ENCODE data around the gene RABEP1.

DNA sequence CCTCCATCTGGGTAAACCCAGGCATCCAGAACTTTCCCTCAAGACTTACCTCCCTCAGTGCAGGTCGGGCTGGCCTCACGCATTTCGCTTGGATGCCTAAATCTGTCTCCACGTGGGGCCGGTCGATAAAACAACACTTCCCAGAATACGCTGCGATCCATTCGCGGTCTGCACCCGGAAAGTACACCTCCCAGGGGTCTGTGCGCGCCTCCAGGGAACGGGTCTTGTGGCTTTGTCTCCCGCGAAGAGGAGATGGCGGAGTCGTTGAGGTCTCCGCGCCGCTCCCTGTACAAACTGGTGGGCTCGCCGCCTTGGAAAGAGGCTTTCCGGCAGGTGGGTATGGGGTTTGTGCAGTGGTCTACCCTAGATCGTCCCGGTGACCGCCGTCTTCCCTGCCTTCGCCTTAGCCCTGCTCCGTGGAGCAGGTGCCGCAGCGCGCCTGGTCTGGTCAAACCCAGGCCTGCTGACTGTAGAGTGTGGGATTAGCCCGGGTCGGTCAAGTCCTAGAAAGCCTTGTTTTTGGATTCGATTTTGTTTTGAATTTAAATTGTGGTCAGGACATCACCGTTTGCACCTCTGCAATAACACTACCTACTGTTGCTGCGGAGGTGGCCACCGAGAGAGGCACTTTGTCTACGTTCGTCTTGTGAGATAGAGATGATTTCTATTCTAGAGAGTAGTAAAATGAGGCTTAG, 138.0 kb downstream of the RABEP1 start, which contains the start of gene RPAIN:
- no peak for TF ChIP-seq FOXP2 (optimal IDR thresholded peaks at IDR 0.05; ENCODE audit: control extremely low read depth, extremely low read length, insufficient read depth)
- TF ChIP-seq POLR2AphosphoS5 (IDR thresholded peaks at IDR 0.05; ENCODE audit: borderline replicate concordance, low read depth, low read length), result peak; percentile 75
